Nephron progenitor cell (in vitro differentiated cells): Measurements from ENCODE around the gene MLIP.

ENCODE experiments used
- DNase-seq: peaks from one replicate; pipeline ENCODE4 v3.0.0; 2021
- H3K27ac Mint-ChIP-seq: 2 replicates; pipeline ENCODE4 v1.8.0; 2021; ENCODE audit warnings: mild to moderate bottlenecking, moderate library complexity, mixed read lengths
- H3K27me3 Mint-ChIP-seq: 2 replicates; pipeline ENCODE4 v1.8.0; 2021; ENCODE audit warnings: mild to moderate bottlenecking, low read depth, mixed read lengths; ENCODE audit not compliant: poor library complexity
- H3K36me3 Mint-ChIP-seq: 2 replicates; pipeline ENCODE4 v1.8.0; 2021; ENCODE audit warnings: low read depth, mixed read lengths
- H3K4me1 Mint-ChIP-seq: 2 replicates; pipeline ENCODE4 v1.8.0; 2021; ENCODE audit warnings: mixed read lengths
- H3K4me3 Mint-ChIP-seq: 2 replicates; pipeline ENCODE4 v1.8.0; 2021; ENCODE audit warnings: mild to moderate bottlenecking, moderate library complexity, mixed read lengths
- H3K9me3 Mint-ChIP-seq: 2 replicates; pipeline ENCODE4 v1.8.0; 2021; ENCODE audit warnings: mild to moderate bottlenecking, moderate library complexity, mixed read lengths
- TF ChIP-seq, protein P1 (sequence below): fragments of 200-600 bp; sonication (generic); IDR thresholded peaks from 2 replicates; pipeline ENCODE4 v1.5.0; 2021; ENCODE audit warnings: antibody characterized with exemption

MLIP gene

DNA sequence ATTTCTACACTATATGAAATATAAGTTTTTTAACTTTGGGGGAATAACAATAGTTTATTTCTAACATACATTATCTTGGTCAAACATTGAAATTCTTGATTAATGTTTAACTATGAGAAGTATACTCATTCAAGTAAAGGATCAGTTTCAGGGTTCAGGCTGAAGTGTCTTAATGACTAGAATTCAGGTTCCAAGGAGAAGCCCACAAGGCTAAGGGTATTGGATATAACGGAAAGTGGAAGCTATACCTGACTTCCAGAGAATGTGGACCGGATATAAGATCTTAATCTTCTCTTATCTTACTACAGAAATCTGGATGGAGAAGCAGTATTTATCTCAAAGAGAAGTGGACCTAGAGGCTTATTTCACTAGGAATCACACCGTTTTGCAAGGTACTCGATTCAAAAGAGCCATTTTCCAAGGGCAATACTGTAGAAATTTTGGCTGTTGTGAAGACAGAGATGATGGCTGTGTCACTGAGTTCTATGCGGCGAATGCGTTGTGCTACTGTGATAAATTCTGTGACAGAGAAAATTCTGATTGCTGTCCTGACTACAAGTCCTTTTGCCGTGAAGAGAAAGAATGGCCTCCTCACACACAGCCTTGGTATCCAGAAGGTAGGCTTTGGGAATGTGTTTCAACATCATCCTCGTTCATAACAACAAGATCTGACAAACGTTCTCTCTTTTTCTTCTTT lies 197.2 kb downstream of the MLIP start, which contains the start of gene TINAG:
Gene TINAG, plus strand, starts transcription at position 153 of the 697 bp plus-strand sequence. Its CDS starts 110 bp downstream, at position 263.
- Mint-ChIP-seq H3K9me3 (no peaks in the 10 kb centered on the region), H3K27me3 (peaks cover 6% of the 10 kb centered on the region), H3K4me3 (no peak within 1 kb of the TSS), H3K36me3 (no peaks in the 10 kb centered on the region), H3K27ac (no peak within 1 kb of the TSS), H3K4me1 (no peaks in the 10 kb centered on the region)
- TF ChIP-seq, protein P1, sequence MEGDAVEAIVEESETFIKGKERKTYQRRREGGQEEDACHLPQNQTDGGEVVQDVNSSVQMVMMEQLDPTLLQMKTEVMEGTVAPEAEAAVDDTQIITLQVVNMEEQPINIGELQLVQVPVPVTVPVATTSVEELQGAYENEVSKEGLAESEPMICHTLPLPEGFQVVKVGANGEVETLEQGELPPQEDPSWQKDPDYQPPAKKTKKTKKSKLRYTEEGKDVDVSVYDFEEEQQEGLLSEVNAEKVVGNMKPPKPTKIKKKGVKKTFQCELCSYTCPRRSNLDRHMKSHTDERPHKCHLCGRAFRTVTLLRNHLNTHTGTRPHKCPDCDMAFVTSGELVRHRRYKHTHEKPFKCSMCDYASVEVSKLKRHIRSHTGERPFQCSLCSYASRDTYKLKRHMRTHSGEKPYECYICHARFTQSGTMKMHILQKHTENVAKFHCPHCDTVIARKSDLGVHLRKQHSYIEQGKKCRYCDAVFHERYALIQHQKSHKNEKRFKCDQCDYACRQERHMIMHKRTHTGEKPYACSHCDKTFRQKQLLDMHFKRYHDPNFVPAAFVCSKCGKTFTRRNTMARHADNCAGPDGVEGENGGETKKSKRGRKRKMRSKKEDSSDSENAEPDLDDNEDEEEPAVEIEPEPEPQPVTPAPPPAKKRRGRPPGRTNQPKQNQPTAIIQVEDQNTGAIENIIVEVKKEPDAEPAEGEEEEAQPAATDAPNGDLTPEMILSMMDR, result no peak
- DNase-seq, result no peak

DNA sequence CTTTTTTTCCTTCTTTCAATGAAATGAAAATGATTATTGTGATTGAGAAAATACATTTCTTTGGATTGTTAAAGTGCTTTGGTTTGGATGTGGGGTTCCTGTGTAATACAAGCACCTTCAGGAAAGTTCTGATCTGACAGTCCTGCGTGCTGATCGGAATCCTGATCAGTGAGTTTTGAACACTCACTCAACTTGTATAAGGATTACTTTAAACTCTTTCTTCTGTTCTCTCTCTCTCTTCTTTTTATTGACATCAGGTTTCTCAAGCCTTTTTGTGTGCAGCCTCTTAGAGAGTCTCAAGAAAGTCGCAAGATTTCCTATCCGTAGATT lies 197.7 kb downstream of the MLIP start:
- DNase-seq, result no peak
- no peak overlapping the region for H3K27ac Mint-ChIP-seq
- H3K4me3 Mint-ChIP-seq, result no peak overlapping the region
- H3K27me3 Mint-ChIP-seq, result peaks cover 6% of the 10 kb centered on the region
- no peaks in the 10 kb centered on the region for H3K9me3 Mint-ChIP-seq
- H3K4me1 Mint-ChIP-seq, result no peaks in the 10 kb centered on the region
- no peaks in the 10 kb centered on the region for H3K36me3 Mint-ChIP-seq
- TF ChIP-seq, protein P1, result no peak

DNA sequence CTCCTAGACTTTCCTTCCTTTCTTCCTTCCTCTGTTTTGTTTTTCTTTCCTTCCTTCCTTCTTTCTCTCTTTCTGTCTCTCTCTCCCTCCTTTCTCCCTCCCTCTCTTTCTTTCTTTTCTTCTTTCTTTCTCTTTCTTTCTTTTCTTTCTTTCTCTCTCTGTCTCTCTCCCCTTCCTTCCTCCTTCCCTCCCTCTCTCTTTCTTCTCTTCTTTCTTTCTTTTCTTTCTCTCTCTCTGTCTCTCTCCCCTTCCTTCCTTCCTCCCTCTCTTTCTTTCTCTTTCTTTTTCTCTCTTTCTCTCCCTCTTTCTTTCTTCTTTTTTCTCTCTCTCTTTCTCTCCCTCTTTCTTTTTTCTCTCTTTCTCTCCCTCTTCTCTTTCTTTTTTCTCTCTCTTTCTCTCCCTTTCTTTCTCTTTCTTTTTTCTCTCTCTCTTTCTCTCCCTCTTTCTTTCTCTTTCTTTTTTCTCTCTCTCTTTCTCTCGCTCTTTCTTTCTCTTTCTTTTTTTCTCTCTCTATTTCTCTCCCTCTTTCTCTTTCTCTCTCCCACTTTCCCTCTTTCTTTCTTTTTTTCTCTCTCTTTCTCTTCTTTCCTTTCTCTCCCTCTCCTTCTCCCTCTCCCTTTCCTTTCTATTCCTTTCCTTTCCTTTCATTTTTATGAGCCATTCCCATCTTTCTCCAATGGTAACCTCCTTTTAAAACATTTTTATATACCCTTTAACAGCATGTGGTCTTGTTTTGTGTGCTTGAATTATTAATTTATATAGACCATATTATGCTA lies 199.3 kb downstream of the MLIP start:
- Mint-ChIP-seq H3K4me1 (no peaks in the 10 kb centered on the region), H3K27me3 (peaks cover 6% of the 10 kb centered on the region), H3K36me3 (no peaks in the 10 kb centered on the region), H3K27ac (no peak overlapping the region), H3K4me3 (no peak overlapping the region), H3K9me3 (no peaks in the 10 kb centered on the region)
- no peak for DNase-seq
- TF ChIP-seq, protein P1, result no peak

DNA sequence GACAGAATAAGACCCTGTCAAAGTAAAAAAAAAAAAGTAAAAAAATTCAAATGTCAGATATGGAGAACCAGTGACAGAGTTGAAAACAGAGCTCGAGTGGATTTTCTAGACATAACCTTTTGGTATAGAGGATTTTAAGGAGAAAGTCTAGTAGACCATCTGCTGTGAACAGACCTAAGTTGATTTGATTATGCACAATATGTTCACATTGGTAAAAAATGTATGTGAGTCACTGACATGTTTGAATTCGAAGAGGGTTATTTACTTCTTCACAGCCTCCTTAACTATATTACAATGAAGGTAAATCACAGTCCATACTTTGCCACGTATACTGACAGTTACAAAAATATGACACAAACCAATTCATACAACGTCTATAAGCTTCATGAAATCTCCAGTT lies 204.4 kb downstream of the MLIP start:
- no peaks in the 10 kb centered on the region for H3K9me3 Mint-ChIP-seq
- no peak for DNase-seq
- H3K4me3 Mint-ChIP-seq, result no peak overlapping the region
- peaks cover 6% of the 10 kb centered on the region for H3K27me3 Mint-ChIP-seq
- TF ChIP-seq, protein P1, result no peak
- no peaks in the 10 kb centered on the region for H3K36me3 Mint-ChIP-seq
- H3K27ac Mint-ChIP-seq, result no peak overlapping the region
- no peaks in the 10 kb centered on the region for H3K4me1 Mint-ChIP-seq
